GM11168 (cell line): ENCODE measurements around the gene GNA12.
"Not testable (repeated sequence)": the region's sequence is repeated elsewhere in the genome, so short reads cannot be mapped to it uniquely, and the experiment has no call there.

Experiments used
- in situ Hi-C: fragments of 300-500 bp; cut with MboI; formaldehyde crosslinking; loops from one replicate; pipeline ENCODE4 v1.12.0; 2022; ENCODE audit warnings: low sequenced_read_pairs; ENCODE audit not compliant: unreplicated experiment

GNA12 gene

DNA sequence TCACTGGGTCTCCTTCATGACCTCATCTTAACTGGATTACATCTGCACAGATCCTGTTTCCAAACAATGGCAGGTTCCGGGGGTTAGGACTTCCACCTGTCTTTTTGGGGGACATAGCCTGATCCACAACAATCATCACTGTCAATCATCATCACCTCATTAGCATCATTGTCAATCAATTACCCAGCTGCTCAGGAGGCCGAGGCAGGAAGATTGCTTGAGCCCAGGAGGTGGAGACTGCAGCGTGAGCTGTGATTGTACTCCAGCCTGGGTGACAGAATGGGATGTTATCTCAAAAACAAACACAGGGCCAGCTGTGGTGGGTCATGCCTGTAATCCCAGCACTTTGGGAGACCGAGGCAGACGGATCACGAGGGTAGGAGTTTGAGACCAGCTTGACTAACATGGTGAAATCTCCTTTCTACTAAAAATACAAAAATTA lies 137.4 kb downstream of the GNA12 start:
- in situ Hi-C loops = no loop called here

- in situ Hi-C loops = no loop called here
Observed at GRCh38 chr7:2705371-2706096, 138.6 kb downstream of the GNA12 start.

DNA sequence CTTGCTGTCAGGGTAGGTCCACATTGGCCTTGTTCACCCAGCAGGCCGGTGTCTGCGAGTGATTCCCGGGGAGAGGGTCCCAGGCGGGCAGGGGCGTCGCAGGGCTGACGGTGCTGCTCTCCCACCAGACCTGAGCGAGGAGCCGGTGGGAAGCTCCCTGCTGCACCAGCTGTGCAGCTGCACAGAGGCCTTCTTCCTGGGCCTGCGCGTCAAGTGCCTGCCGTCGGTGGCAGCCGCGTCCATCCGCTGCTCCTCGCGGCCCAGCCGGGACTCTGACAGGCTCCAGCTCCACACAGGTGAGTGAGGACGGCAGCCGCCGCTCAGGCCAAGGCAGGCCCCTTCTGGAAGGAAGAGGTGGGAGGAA lies 141.5 kb downstream of the GNA12 start:
- in situ Hi-C loops = no loop called here

- in situ Hi-C loops = no loop called here
Observed at GRCh38 chr7:2701832-2702593, 142.1 kb downstream of the GNA12 start.

GRCh38 chr7:2701424-2701823 lies 142.7 kb downstream of the GNA12 start:
- in situ Hi-C loops = no loop called here

- in situ Hi-C loops = no loop called here
Observed at GRCh38 chr7:2700141-2700850, 143.8 kb downstream of the GNA12 start.

- in situ Hi-C loops = no loop called here
Observed at GRCh38 chr7:2699289-2699620, 144.9 kb downstream of the GNA12 start.

- in situ Hi-C loops = no loop called here
Observed at GRCh38 chr7:2698581-2699288, 145.4 kb downstream of the GNA12 start.

DNA sequence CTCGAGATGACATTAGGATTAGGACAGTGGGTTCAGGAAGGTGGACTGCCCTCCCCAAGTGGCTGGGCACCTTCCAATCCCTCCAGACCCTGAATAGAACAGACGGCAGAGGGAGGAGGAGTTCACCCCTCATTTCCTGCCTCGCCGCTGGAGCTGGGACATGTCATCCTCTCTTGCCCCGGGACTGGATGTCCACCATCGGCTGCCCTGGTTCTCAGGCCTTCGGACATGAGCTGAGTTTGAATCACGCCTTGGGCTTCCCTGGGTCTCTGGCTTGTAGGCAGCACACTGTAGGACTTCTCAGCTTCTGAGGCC lies 150.0 kb downstream of the GNA12 start:
- in situ Hi-C loops = not testable (repeated sequence)

DNA sequence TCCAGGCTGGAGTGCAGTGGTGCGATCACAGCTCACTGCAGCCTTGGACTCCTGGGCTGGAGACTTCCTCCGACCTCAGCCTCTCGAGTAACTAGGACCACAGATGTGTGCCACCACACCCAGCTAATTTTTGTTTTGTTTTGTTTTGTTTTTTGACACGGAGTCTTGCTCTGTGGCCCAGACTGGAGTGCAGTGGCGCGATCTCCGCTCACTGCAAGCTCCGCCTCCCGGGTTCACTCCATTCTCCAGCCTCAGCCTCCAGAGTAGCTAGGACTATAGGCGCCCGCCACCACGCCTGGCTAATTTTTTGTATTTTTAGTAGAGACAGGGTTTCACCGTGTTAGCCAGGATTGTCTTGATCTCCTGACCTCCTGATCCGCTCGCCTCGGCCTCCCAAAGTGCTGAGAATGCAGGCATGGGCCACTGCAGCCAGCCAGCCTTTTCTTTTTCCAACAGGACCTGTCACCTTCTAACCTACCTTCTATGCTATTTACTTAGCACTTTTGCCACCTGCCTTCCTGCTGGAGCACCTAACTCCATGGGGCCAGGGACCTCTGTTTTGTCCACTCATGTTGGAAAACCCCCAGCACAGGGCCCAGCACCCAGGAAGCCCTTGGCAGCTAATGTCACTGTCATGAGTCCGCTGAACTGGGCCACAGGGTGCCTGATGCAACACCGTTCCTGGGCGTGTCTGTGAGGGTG lies 150.5 kb downstream of the GNA12 start:
- in situ Hi-C loops = not testable (repeated sequence)

GRCh38 chr7:2692543-2692942 lies 151.6 kb downstream of the GNA12 start:
- in situ Hi-C loops = no loop called here

DNA sequence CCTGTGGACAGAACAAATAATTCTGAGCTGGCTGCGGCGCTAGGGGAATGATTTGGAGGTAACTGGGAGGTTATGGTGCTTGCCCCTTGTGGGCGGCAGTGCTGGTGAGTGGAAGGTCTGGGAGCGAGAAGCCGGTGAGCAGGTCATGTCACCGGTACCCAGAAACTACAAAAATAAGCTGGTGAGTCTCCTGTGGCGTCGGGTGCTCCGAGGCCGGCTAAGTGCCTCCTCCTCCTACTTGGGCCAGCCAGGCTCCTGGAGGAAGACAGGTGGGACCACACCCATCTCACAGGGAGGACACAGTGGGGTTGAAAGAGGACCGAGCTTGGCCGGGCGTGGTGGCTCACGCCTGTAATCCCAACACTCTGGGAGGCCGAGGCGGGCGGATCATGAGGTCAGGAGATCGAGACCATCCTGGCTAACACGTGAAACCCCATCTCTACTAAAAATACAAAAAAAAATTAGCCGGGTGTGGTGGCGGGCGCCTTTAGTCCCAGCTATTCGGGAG lies 152.1 kb downstream of the GNA12 start:
- in situ Hi-C loops = not testable (repeated sequence)

GRCh38 chr7:2691011-2691707 lies 152.9 kb downstream of the GNA12 start:
- in situ Hi-C loops = no loop called here

- in situ Hi-C loops = no loop called here
Observed at GRCh38 chr7:2689951-2690705, 154.0 kb downstream of the GNA12 start.

GRCh38 chr7:2689343-2689847 lies 154.7 kb downstream of the GNA12 start:
- in situ Hi-C loops = no loop called here

DNA sequence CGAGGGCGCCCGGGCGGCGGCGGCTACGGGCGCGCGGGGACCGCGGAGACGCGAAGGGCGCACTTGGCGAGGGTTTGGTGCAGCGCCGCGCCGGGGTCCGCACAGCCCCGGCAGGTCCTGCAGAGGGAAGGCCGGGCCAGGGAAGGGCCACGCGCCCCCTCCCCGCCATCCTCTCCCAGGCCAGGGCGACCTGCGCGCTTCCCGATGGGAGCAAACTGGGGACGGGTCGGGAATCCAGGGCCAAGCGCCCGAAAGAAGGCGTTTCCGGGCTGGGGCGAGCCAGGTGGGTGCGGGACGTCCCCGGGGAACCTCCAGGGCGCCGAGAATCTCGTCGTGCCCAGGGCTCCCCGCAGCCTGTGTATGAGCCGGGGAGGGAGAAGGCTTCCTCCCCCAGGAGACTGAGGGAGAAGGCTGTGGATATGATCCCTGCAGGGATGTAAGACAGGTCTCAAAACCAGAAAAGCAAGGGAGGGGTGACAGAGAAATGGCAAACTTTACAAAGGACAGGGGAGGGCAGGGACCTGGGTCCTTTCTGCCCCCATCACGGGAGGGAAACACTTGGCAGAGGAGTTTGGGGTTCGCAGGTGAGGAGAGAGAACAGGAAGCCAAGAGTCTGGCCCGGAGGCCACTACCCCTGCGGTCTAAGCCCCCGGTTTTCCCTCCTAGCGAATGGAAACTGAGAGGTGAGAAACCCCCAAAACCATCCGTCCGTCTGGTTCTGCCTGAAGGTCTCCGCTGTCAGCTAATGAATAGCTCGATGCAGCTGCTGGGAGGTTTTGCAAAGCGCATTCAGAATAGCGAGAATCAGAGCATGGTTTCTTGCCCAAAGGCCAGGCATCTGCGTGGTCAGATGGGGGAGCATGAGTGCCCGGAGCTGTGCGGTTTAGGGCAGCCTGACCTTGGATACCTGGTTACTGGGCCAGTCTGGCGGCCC lies 155.4 kb downstream of the GNA12 start:
- in situ Hi-C loops = no loop called here

DNA sequence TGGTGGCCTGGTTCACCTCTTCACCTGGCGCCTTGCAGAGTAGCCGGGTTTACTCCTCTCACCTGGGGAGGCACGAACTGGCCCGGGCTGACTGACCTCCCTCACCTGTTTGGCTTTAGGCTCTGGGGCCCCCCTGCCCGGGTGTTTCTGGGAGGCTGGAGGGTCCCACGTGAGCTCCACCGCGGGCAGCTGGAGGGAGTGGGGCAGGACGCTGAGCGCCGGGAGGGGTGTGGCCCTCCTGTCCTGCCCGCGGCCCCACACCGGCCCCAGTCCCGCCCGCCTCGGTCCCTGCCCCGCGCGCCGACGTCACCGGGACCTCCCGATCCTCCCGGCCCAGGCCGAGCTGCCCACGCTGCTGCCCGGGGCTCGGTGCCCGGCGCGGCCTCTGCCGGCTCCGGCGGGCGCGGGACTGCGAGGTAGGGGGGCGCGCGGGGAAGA lies 156.2 kb downstream of the GNA12 start, which contains the start of gene AMZ1:
Gene AMZ1, plus strand, starts transcription at position 322 of the 438 bp plus-strand sequence. CDS start 12,250 bp downstream, outside the sequence.
- in situ Hi-C loops = no loop called here
